Activated CD8-positive, alpha-beta memory T cell treated with anti-CD3 and anti-CD28 coated beads, Interleukin-2, amount 50 U/mL, for 4 hours (primary cell): Measurements from ENCODE around the gene COMMD10.
"Not testable (repeated sequence)": the region's sequence is repeated elsewhere in the genome, so short reads cannot be mapped to it uniquely, and the experiment has no call there.

Experiments used
- DNase-seq: peaks from one replicate; pipeline ENCODE4 v3.0.0-alpha.2; 2020

COMMD10 gene

DNA sequence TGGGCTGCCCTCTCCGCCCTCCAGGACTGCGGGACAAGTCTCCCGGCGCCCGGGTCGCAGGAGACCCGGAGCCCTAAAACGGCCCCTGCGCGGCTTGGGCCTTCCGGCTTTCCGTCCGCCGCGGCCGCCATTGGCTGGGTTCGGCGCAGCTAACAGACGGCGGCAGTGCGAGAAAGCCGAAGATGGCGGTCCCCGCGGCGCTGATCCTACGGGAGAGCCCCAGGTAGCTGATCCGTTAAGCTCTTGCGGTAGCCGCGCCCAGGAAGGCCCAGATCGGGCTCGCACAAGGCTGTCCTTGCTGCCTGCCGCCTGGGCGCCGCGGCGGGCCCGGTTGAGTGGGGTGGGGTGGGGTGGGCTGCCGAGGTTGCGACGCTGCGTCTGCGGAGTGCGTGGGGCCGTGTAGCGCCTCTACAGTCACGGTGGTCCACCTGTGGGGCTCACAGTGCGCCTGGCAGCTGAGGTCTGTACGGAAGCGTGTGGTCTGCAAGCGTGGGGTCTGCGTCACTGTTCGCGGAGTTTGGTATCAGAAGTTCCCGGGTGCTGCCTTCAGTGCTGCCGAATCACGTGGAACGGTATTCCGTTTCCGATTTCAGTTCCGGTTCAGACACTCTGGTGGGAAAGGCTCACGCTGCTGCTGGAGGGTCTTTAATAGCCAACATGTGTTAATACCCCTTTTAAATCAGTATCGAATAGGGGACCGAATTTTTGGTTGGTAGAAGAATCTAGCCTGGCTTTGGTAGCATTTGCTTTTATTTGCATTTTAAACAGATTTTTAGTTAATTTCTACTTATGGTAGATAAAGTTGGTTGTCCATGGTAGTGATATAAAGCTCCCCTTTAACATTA is at the start of gene COMMD10:
COMMD10 (plus strand) TSS at position 155 of the 845 bp plus-strand sequence.
- DNase-seq: peak; percentile 84

- DNase-seq: no peak
Observed at GRCh38 chr5:116035123-116035522, 49.7 kb upstream of the COMMD10 start.

GRCh38 chr5:116037236-116037822 is 47.5 kb upstream of the COMMD10 start:
- DNase-seq: no peak

GRCh38 chr5:116038817-116039216 is 46.0 kb upstream of the COMMD10 start:
- DNase-seq: peak; percentile 24

DNA sequence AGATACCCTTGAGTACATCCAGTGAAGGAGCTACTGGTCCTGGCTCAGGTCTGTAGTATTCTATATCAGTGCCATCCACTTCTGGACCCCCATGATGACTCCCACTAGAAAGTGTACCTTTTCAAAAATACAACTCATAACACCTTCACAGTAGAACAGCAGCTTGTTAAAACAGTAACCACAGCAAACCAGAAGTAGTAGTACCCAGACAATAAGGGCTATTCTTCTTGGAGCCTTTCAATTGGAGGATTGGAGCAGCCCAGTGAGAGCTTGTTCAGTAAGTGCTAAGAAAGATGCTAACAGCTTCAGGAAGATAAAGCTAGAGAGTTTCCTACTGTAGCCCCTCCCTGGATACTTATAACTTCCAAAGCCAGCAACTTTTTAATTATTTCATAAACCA is 42.5 kb upstream of the COMMD10 start:
- no peak for DNase-seq

GRCh38 chr5:116044073-116044472 is 40.8 kb upstream of the COMMD10 start:
- no peak for DNase-seq

GRCh38 chr5:116045821-116046220 is 39.0 kb upstream of the COMMD10 start:
- no peak for DNase-seq

DNA sequence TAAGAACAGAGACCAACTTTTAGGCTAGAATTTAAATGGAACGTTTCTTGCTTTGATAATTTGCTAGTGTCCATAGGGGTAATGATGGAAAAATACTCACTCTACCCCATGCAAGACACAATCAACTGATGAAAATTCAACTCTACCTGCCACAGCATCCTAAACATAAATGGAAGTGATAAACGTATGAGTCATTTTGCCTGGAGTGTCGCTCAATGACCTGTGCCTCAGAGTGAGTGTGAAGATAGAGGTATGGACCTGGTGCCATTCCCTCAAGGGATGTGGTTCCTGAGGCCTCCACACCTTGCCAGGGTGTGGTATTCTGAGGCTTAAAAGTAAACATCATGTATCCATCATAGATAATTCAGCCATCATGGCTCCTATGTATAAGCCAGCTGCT is 38.6 kb upstream of the COMMD10 start:
- no peak for DNase-seq

- DNase-seq: no peak
Observed at GRCh38 chr5:116046823-116047222, 38.0 kb upstream of the COMMD10 start.

DNA sequence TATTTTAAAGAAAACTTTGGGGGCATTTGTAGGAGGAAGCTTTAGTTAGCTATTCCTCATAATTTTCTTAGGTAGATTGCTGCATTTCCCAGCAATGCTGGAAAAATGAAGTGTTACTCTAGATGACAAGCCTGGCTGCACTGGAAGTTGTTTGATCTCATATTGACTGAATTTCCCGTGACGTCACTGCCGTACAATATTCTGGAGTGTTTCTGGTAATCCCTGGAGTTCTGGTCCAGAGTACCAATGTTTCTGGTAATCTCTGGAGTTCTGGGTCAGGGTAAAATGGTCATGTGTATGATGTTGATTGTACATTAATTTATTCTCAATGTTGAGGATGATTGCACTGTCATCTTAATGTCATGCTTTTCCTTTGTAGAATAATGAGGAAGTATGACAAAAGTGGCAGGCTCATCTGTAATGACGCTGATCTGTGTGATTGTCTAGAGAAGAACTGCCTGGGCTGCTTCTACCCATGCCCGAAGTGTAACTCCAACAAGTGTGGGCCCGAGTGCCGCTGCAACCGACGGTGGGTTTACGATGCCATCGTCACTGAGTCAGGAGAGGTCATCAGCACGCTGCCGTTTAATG is 26.4 kb upstream of the COMMD10 start:
- no peak for DNase-seq

- DNase-seq: no peak
Observed at GRCh38 chr5:116062352-116062751, 22.5 kb upstream of the COMMD10 start.

GRCh38 chr5:116063950-116064349 is 20.9 kb upstream of the COMMD10 start:
- no peak for DNase-seq

DNA sequence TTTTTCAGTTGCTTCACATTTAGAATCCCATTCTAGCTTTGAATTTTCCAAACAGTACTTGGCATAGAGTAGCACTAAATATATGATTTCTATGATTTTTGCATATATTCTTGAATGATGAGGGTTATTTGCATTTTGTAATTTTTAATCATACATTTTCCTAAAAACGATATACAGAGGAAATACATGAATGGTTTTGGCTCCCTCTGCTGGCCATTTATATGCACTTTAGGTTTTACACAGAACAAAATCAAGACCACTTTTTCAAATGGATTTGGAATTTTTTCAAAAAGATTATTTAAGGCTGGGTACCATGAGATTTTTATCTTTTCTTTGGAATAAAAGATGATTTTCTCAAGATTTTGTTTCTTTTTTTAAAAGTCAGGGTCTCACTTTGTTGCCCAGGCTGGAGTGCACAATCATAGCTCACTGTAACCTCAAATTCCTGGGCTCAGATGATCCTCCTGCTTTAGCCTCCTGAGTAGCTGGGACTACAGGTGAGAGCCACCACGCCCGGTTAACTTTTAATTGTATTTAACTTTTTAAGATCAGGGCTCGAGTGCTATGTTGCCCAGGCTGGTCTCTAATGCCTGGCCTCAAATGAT is 16.7 kb upstream of the COMMD10 start:
- no peak for DNase-seq

GRCh38 chr5:116071211-116071610 is 13.6 kb upstream of the COMMD10 start:
- DNase-seq: no peak

DNA sequence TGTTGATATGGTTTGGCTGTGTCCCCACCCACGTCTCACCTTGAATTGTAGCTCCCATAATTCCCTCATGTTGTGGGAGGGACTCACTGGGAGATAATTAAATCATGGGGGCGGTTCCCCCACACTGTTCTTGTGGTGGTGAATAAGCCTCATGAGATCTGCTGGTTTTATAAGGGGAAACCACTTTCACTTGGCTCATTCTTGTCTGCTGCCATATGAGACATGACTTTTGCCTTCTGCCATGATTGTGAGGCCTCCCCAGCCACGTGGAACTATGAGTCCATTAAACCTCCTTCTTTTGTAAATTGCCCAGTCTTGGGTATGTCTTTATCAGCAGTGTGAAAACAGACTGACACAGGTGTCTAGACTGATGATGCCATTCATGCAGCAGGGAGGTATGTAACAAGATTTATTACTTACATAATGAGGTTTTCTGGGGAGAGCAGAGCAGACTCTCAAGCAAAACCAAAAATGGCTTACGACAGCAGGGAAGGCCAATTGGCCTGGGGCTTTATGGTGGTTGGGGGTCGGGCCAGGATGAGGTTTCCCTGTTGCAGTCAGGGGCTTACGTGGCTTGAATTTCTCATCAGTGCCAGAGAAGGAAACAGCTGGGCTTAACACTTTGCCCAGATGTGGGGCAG is 9.5 kb upstream of the COMMD10 start:
- no peak for DNase-seq

GRCh38 chr5:116076496-116076895 is 8.3 kb upstream of the COMMD10 start:
- DNase-seq: no peak

DNA sequence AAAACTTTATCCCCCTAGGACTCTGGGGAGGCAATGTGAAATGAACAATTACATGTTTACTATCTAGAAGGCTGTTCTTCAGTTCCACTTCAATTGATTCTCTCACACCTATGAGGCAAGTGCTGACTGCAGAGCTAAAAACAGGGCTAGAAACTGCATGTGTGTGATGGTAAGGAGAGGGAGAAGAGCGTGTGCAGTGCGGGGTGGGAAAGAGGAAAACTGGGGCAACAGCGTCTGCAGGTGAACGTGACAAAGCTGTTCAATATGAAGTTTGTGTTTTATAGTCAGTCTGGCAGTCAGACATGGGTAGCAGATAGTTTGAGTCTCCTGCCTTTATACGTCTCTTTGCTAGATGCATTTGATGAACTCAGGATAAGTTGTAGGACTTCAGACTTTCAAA is 6.6 kb upstream of the COMMD10 start:
- DNase-seq: no peak

GRCh38 chr5:116084287-116084691 is 536 bp upstream of the COMMD10 start:
- DNase-seq: peak; percentile 27

- not testable (repeated sequence) for DNase-seq
Observed at GRCh38 chr5:116086309-116086708, 1.5 kb downstream of the COMMD10 start.

DNA sequence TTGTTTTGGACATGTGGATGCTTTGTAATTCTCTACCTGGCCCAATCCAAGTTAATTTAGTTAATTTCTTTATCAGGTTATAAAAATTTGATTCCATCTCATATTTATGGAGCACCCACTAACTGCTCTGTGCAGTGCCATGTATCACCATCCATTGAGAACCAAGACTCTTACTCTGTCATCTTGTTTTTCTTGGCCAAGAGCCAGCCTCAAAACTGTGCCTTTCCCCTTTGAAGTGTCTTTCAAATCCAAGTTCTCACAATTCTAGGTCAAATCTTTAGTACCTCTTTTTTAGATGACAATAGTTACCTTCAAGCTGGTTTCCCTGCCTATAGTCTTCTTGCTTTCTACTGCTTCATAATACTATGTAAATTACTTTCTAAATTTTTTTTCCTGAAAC is 3.2 kb downstream of the COMMD10 start:
- DNase-seq: no peak

DNA sequence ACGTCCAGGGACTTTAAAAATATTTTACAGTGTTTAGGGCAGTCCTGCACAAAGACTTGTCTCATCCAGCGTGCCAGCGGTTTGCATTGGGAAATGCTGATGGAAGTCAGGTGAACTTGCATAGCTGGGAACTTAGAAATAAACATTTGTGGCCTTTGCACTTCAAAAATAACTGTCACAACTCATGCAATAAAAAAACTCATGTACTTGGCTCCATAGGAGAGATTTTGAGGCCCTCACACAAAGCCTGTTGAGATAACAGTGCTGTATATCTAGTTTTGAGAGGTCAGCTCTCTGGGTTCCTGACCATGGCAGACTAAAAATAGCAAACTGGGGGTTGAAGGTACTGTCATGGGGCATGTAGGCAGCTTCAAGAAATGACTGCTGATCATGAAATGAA is 5.5 kb downstream of the COMMD10 start:
- no peak for DNase-seq

DNA sequence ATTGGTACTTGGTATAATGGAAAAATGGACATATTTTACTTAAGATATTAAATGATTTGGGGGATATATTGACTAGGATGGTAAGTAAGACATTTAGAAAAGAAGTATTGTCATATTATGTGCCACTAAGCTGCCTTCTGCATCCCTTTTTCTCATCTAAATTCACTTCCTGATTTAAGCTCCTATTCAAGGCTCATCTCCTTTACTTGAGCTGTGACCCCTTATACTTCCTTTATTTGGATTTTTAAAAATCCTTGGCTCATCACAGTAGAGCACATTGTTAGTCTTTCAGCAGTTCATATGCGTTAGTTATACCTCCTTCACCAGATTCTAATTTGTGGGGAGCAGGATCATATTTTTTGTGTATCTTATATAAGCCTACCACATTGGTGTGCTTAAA is 6.6 kb downstream of the COMMD10 start:
- DNase-seq: no peak

DNA sequence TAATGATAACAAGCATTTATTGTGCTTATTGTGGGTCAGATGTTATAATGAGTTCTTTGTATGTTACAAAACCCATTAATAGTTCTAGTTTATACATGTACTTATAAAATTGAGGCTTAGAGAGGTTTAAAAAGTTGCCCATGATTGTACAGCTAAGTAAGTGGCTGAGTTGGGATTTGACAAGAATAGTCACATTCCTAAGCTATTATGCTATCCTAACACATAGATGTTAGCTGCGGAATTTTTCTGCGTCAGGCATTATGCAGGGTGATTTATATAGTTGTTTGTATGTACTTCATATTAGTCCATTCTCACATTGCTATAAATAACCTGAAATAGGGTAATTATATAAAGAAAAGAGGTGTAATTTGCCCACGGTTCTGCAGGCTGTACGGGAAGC is 12.5 kb downstream of the COMMD10 start:
- DNase-seq: no peak
